NCI-H146 (cell line): ENCODE results near the gene ABCG4.
"Not testable (repeated sequence)": the region's sequence is repeated elsewhere in the genome, so short reads cannot be mapped to it uniquely, and the experiment has no call there.

Source experiments
- DNase-seq: peaks from one replicate; lab custom pipeline; 2025; lab: John Stamatoyannopoulos, UW

The ABCG4 gene

DNA sequence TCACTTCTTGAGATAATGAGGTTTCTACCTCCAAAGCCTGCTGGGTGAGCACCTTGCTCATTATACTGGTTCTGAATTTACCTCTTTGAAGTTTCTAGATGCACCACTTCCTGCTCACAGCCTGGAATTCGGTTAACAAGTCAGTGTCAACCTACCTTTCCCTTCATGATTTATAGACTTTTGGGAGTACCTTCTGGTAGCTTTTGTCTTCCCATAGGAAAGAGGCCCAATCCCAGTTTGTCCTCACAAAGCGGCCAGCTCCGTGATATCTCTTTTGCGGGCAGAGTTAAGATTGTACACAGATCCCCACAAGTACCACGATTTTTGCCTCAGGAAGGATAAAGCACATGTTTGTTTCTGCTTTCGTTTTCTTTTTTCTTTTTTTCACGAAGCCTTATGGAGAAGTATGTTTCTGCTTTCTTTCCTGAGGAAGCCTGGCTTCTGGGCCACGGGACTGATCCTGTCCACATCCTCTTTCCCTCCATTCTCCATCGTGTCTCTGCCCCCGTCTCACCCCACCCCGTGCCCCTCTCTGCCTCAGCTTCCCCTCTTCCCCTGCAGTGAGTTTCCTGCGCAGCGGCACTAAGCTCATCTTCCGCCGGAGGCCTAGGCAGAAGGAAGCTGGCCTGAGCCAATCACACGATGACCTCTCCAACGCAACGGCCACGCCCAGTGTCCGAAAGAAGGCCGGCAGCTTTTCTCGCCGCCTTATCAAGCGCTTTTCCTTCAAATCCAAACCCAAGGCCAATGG lies 33.2 kb upstream of the ABCG4 start:
- DNase-seq: no peak

DNA sequence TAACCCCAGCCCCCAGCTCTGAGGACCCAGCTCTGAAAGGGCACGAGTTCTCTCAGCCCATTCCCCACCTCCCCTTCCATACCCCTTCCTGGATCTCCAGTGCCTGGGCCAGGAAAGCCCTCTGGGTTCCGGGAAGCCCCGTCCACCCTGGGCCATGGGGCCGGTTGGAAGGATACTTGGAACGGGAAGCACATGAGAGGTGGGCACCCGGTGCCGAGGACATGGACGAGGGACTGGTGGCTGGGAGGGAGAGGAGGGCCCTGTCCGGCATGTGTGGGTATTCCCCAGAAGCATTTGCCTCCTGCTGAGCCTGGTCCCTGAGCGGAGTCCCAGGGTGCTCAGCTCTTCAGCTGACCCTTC lies 32.6 kb upstream of the ABCG4 start:
- DNase-seq: no peak

DNA sequence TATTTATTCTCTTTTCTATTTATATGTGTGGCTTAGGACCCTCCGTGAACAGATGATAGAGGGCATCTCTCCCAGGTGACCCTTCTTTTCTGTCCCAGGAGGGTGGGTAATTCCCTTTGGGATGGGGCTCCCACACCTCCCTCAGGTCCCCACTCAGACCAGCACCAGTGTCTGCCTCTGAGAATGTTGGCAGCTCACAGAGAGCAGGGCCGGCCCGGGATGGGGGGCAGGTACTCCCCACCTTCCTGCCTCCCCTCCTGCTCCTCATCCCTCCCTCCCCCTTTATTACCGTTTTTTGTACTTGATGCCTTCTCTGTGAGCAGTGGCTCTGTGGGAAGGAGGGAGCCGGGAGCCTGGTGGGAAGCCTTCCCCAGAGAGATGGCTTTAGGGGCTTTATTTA lies 32.3 kb upstream of the ABCG4 start:
- no peak for DNase-seq

DNA sequence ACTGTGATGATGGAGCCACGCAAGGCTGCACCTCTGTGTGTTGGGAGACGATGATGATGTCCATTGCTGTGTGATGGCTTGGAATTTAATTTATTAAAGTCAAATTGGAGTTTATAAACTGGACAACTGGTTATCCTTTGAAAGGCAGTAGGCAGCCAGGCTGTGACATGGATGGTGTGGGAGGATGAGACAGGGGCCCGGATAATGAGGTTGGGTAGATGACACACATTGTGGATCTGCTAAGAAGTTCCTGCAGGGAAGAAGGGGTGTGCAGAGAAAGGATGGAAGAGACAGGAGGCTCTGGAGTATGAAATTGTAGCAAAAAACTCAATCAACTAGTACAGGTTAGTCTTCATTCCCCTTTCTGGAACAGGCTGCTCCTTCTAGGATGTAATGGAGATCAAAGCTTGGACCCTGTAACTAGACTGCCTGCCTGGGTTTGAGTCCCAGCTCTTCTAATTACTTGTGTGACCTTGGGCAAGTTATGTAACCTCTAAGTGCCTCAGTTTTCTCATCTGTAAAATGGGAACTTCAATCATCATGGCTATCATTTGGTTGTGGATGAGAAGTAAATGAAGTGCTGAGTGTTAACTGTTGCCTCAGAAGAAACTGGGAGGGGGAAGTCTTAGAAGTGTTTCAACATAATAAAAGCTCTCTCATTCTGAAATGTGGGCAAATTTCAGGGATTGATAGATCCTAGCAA lies 31.7 kb upstream of the ABCG4 start:
- no peak for DNase-seq

DNA sequence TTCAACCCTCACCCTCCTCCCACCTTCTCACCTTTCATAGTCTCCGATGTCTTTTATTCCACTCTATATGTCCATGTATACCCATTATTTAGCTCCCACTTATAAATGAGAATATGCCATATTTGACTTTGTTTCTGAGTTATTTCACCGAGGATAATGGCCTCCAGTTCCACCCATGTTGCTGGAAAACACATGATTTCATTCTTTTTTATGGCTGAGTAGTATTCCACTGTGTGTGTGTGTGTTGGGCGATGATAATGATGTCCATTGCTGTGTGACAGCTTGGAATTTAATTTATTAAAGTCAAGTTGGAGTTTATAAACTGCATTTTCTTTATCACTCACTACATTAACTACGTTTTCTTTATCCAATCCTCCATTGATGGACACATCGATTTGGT lies 30.6 kb upstream of the ABCG4 start:
- no peak for DNase-seq

DNA sequence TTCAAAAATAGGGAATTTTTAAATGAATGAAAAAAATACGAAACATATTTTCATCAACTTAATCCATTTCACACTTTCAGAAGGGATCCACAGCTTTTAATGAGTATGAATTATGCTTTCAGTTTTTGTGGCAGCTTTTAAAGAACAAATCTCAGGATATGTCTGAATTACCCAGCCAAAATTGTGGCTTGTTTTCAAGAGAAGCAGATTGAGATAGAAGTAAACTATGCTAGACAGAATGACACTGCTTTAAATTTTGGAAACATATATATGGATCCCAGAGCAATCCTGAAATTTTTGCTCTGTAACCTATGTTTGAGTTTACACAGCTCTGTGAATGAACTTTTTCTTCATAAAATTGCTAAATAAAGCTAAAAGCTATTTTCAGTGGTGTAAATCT lies 29.9 kb upstream of the ABCG4 start:
- DNase-seq: no peak

DNA sequence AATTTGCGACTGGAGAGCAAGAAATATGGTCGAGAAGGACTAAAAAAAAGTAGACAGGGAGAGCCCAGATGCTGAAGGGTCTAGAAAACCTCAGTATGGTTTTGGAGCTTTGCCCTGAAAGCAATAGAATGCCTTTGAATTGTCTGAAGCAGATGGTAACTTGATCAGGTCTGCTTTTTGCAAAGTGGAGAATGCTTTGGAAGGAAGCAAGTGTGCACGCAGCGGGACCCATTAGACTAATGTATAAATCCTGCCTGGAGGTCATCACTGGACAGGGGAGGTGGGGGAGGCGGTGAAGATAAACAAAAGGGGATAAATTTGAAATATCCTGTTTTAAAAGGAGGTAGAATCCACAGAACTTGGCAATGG lies 28.2 kb upstream of the ABCG4 start:
- DNase-seq: peak; percentile 82

DNA sequence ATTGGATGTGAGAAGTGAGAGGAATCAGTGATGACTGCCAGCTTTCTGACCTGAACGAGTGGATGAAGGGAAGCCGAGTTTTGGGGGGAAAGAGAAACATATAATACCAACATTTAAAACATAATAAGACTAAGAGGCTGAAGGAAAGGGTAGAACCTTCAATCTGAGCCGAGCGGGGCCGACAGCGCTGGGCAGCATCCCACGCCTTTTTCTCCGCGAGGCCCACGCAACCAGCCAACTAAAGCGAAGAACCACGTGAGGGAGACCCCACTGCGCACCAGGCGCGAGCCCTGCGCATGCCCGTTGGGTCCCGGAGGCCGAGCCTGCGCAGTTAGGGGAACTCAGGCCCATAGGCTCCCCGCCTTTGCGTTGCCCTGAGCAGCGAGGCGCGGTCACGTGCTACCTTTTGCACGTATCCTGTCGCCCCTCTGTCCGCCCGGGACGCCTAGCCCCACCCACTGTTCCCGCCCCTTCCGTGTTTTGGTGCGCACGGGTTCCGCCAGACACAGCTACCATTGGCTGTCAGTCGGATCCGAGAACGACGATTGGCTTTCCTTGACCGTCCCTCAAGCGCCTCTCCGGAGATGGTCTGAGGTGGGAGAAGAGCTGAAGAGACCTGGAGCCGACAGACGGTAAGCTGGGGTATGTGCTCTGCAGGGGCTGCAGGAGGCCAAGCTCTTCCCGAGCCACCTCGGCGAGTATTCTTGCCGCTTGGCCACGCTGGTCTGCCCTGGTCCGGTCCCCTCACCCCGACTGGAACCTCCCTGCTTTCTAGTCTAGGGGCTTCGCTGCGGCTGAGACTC lies 27.6 kb upstream of the ABCG4 start, which contains the start of gene HINFP:
HINFP (plus strand) TSS at position 573 of the 803 bp plus-strand sequence. CDS start 5,365 bp downstream, outside the sequence.
- peak; percentile 100 for DNase-seq

DNA sequence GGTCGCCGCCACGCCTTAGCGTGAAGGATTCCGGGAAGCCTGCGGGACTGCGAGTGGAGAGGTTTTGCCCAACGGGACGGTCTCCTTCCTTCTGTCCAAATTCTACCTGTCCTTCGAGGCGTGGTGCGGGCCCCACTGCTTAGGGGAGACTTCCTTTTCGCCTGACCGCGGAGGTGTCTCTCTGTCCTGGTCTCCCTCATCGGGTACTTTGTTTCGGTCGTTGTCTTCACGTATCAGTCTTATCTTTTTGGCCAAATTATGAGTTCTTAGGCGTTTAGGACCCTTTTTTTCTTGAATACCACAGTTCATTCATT lies 27.1 kb upstream of the ABCG4 start:
- no peak for DNase-seq

DNA sequence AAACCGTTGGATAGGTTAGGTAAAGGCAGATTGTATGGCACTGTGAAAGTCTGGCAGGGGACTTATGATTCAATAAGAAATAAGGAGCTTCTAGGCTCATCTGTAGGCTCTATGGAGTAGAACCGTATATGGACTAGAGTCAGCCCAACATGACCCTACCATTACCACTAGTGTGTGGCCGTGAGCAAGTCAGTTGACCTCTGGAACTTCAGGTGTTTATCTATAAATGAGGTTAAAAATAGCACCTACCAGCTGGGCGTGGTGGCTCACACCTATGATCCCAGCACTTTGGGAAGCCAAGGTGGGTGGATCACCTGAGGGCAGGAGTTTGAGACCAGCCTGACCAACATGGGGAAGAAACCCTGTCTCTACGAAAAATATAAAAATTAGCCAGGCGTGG lies 23.0 kb upstream of the ABCG4 start:
- DNase-seq: no peak

DNA sequence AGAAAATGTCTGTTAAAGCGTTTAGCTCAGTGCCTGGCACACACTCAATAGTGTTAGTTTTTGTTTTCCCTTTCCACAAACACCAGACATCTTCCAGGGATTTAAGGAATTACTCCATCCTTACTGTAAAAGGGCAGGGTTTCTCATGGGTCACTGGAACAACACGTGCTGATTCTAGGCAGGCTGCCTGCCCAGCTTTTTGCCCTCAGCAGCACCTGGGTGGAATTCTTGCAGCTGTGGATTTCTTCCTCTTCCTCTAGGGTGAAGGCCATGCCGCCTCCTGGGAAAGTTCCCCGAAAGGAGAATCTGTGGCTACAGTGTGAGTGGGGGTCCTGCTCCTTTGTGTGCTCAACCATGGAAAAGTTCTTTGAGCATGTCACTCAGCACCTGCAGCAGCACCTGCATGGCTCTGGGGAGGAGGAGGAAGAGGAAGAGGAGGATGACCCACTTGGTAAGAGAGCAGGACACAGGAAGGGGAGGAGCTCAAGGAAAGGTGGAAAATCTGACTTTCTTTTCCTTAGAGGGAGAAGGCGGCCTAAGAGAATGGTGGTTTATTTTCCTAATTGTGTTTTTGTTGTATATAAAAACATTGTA lies 22.1 kb upstream of the ABCG4 start:
- DNase-seq: no peak

DNA sequence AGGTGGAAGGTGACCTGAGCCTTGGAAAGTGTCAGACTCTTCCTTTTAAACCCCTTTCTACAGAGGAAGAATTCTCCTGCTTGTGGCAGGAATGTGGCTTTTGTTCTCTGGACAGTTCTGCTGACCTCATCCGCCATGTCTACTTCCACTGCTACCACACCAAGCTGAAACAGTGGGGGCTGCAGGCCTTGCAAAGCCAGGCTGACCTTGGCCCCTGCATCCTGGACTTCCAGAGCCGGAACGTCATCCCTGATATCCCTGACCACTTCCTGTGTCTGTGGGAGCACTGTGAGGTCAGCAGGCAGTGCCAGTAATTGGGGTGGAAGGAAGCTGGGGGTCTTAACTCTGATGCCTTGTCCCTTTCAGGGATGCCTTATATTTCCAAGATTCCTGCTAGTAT lies 18.2 kb upstream of the ABCG4 start:
- no peak for DNase-seq

DNA sequence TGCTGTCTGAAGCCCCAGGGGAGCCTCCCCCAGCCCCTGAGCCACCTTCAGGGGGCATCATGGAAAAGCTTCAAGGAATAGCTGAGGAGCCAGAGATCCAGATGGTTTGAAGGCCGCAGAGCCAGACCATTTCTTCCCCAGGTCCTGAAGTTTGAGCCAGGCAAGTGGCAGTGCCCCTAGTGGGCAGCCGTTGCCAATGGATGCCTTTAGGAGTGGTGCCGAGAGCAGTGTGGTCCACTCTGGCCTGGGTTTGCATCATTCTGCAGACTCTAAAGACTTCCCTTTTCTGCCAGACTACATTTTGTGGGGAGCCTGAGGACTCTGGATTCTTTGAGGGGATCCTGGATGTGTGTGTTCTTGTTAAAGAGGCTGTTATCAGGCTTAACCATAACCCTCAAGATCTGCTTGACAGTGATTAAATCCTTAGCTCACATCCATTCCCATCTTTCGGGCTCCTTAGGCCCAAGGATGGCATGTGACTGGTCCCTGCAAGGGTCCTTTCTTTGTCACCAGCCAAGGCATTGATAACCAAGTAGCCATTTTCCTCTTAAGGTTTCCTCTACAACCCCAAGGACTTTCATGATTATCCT lies 14.4 kb upstream of the ABCG4 start:
- no peak for DNase-seq

DNA sequence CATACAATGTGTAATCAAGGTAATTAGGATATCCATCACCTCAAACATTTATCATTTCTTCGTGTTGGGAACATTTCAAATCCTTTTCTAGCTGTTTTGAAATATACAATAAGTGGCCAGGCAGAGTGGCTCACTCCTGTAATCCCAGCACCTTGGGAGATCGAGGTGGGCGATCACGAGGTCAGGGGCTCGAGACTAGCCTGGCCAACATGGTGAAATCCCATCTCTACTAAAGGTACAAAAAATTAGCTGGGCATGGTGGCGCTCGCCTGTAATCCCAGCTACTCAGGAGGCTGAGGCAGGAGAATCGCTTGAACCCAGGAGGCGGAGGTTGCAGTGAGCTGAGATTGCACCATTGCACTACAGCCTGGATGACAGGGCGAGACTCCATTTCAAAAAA lies 9.6 kb upstream of the ABCG4 start:
- DNase-seq: not testable (repeated sequence)

DNA sequence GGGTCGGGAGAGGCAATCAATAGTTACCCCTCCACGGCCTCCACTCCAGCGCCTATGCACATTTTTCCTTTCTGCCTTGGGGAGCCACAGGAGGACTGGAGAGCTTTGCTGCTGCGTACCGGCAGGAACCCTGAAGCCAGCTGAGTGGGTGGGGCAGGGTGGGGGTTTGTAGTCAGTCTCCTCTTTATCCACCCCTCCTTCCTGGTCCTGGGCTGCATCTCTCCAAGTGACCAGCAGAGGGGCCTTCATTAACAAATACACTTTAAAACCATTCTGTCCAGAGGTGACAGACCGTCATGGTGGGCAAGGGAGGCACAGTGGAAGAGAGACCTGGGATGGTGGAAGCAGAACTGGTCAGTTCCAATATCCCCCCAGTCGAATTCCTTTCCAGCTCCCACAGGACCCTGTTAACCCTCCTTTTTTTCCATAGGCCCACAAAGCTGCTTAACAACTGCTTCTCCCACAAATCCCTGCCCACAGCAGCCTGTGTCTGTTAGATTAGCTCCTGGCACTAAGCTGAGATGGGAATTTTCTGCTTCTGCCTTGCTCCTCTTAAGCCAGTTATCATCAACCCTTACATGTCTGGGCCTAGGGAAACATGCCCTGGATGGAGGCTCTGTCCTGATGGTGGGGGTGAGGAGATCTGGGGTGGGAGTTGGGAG lies 3.9 kb upstream of the ABCG4 start:
- peak; percentile 90 for DNase-seq

DNA sequence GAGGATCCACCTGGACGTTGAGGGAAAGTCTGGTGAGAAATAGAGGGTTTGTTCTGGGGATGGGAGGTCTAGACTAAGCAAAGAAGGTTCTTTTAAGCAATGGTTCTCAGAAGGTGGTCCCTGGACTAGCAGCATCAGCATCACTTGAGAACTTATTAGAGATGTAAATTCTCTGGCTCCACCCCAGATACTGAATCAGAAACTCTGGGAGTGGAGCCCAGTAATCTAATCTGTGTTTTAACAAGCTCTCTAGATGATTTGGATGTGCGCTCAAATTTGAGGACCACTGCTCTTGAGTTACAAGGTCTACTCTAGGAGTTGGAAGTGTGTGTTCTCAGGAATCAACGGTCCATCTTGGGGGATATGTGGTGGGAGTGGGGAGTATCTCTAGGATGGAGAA lies 3.3 kb upstream of the ABCG4 start:
- DNase-seq: no peak

DNA sequence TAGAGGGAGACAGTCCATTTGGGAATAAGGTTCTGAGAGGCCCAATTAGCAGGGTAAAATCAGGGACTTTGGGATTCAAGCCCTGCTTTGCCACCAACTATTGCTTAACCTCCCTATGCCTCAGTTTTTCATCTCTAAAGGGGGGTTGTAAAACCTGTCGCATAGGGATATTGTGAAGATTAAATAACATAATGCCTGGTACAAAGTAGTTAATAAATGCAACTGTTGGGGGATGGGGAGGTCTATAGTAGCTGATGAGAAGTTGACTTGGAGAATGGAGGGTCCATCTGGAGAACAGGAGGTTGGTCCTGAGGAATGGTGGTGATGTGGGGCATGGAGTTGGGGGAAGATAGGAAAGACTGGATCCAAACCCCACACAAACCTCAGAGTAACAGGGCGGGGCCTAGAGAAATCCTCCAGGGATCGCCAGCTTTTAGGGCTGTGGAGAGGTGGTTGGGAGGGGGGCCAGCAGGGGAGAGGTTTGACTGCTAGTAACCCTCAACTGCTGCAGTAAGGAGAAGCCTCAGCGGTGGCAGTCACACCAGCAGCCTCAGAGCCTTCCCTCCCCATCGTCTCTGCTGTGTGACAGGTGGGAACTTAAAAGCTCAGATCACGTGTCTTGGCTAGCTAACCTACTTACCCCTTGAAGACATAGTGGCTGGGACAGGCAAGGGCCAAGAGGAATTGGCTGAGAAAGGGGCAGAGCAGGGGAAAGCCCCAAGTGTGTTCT lies 1.1 kb upstream of the ABCG4 start:
- peak; percentile 16 for DNase-seq

DNA sequence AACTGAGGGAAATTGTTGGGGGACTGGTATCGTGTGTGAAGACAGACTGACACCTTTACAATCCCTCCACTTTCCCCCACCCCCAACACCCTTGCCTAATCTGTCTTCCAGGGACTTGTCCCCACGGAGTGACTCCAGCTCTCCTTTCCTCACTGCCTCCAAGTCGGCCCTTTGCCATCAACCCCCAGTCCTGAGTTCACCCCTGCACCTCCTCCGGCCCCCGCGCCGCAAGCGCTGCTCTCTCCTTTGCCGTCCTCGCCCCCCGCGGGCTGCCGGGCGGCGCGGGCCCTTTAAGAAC lies 183 bp upstream of the ABCG4 start:
- DNase-seq: no peak

DNA sequence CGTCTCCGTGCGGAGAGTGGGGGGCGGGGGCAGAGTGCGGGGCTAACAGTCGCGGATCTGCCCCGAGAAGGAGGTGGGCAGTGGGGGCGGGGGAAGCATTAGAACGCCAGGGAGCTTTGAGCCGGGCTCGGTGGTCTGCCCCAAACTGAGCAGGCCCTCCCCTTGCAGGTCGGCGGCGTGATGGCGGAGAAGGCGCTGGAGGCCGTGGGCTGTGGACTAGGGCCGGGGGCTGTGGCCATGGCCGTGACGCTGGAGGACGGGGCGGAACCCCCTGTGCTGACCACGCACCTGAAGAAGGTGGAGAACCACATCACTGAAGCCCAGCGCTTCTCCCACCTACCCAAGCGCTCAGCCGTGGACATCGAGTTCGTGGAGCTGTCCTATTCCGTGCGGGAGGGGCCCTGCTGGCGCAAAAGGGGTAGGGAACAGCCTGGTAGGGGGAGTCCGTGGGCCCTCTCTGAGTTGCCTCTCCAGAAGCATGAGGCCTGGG lies 979 bp downstream of the ABCG4 start:
- DNase-seq: no peak

DNA sequence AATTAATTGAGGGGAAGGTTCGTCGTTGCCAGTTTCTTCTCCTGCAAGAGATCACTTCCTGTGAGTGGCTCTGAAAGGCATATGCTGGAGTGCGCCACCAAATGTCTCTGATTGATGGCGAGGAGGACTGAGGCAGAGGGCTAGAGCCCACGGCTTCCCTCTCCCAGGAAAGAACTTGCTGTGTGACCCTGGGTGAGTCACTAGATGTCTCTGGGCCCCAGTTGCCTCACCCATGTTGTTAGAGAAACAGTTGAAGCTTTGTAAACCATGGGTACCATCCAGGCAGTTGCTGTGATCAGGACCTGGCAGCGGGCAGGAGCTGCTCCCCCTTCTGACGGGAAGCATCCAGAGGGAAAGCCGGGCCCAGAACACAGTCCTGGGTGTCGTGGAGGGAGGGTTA lies 3.2 kb downstream of the ABCG4 start:
- no peak for DNase-seq

DNA sequence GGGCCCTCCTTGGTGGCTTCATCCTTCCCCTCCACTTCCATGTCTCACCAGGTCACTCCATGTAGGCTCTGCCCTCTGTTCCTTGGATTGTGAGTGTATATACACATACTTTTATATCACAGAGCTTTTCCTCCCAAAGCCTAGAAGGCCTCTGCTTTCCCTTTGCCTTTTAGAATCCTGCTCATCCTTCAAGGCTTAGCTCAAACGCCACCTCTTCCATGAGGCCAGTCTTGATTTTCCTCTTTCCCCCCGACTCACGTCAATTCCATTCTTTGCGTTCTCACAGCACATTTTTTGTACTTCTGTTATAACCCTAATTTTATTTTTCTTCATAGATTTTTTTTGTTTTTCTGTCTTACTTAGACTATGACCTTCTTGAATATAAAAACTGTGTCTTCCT lies 3.8 kb downstream of the ABCG4 start:
- DNase-seq: no peak
